ENCODE results near the gene LCE7A.

The LCE7A gene

DNA sequence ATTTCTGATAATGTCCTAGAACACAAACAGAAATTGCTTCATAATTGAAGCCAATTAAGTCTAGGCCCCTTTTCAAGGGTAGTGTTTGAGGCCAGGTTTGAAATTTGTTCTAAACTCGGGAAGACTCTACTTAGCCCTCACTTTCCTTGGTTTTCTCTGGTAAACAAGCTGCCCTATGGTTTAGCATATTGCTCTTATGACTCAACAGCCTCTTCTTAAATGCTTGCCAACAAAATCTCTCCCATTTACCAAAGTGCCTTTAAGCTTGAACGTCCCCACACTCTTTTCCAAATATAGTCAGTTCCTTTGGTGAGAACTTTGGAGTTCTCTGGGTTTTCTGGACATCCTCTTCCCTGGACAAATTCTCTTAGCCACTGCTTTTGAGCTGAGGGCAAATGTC lies 22.9 kb upstream of the LCE7A start:
- TF ChIP-seq ZFX (IDR thresholded peaks at IDR 0.05; ENCODE audit: borderline replicate concordance): no peak
- TF ChIP-seq, protein P1, sequence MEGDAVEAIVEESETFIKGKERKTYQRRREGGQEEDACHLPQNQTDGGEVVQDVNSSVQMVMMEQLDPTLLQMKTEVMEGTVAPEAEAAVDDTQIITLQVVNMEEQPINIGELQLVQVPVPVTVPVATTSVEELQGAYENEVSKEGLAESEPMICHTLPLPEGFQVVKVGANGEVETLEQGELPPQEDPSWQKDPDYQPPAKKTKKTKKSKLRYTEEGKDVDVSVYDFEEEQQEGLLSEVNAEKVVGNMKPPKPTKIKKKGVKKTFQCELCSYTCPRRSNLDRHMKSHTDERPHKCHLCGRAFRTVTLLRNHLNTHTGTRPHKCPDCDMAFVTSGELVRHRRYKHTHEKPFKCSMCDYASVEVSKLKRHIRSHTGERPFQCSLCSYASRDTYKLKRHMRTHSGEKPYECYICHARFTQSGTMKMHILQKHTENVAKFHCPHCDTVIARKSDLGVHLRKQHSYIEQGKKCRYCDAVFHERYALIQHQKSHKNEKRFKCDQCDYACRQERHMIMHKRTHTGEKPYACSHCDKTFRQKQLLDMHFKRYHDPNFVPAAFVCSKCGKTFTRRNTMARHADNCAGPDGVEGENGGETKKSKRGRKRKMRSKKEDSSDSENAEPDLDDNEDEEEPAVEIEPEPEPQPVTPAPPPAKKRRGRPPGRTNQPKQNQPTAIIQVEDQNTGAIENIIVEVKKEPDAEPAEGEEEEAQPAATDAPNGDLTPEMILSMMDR (IDR thresholded peaks at IDR 0.05): no peak
- H3K27ac ChIP-seq: no peak overlapping the region

DNA sequence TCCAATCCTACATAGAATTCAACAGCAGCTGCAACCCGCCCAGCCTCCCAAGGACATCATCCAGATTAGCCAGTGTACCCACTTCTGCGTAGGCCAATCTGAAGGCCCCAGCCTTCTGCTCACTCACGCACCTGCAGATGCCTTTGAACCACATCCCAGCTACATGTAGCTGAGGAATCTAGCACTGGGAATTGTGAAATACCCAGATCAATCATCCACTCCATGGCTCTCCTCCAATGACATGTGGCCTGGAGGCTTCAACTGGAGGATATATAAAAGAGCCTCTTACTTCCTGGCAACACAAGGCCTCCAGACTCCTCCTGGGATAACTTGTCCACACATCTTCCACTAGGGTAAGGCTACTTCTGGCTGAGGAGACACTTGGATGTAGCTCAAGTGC lies 17.2 kb upstream of the LCE7A start, which contains the start of gene LCE6A:
Gene LCE6A, plus strand, starts transcription at position 301 of the 400 bp plus-strand sequence. CDS start 665 bp downstream, outside the sequence.
- TF ChIP-seq, protein P1 (IDR thresholded peaks at IDR 0.05): no peak
- TF ChIP-seq ZFX (IDR thresholded peaks at IDR 0.05; ENCODE audit: borderline replicate concordance): no peak
- H3K27ac ChIP-seq: no peak within 1 kb of the TSS

- TF ChIP-seq, protein P1 (IDR thresholded peaks at IDR 0.05): no peak
- TF ChIP-seq ZFX (IDR thresholded peaks at IDR 0.05; ENCODE audit: borderline replicate concordance): no peak
- H3K27ac ChIP-seq: no peak overlapping the region
Observed at GRCh38 chr1:152855661-152856060, 4.1 kb upstream of the LCE7A start.

- no peak overlapping the region for H3K27ac ChIP-seq
- TF ChIP-seq ZFX (IDR thresholded peaks at IDR 0.05; ENCODE audit: borderline replicate concordance): no peak
- TF ChIP-seq, protein P1 (IDR thresholded peaks at IDR 0.05): no peak
Observed at GRCh38 chr1:152858062-152858461, 1.7 kb upstream of the LCE7A start.

GRCh38 chr1:152860129-152860528 lies 333 bp downstream of the LCE7A start:
- no peak for TF ChIP-seq ZFX (IDR thresholded peaks at IDR 0.05; ENCODE audit: borderline replicate concordance)
- TF ChIP-seq, protein P1 (IDR thresholded peaks at IDR 0.05): no peak
- H3K27ac ChIP-seq: no peak overlapping the region

DNA sequence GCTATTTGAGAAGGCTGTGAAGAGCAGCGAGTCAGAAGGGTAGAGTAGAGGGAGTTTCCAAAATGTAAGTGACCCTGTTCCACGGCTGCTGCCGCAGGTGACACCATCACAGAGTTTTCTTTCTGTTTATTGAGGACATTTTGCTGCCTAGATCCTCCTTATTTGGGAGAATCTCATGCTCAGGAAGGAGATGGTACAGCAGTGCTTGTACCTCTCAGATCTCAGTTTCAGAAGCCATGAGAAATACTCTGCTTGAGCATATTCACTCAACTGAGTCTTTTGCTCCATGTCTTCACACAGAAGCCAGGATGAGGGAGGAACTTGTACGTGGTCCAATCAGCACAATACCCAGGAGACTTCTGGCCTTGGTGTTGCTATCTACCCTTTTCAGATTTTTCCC lies 1.6 kb downstream of the LCE7A start:
- no peak overlapping the region for H3K27ac ChIP-seq
- TF ChIP-seq ZFX (IDR thresholded peaks at IDR 0.05; ENCODE audit: borderline replicate concordance): no peak
- TF ChIP-seq, protein P1 (IDR thresholded peaks at IDR 0.05): no peak

DNA sequence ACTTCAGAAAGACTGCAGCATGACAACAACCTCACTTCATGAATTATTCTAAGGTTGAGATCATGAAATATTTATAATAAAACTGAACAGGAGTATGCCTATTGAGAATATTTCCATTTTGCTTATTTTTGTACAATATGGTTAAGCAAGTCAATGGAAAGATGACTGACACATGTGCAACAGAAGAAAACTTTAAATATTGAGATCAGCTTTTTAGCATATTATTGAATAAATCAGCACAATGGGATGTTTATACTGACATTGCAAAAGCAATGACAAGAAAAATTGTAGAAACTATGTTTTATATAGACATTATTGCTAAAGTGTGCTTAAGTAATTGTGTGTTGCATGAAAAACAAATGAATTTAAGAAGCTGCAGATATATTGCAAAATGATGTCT lies 4.6 kb downstream of the LCE7A start:
- no peak overlapping the region for H3K27ac ChIP-seq
- TF ChIP-seq, protein P1 (IDR thresholded peaks at IDR 0.05): no peak
- TF ChIP-seq ZFX (IDR thresholded peaks at IDR 0.05; ENCODE audit: borderline replicate concordance): no peak
